Omental fat pad (tissue), 4 donors: ENCODE measurements around the gene IPO9. TPM values are rescaled to one million over a fixed set of nuclear protein-coding genes. Genes with fewer than 3 reads are reported as not detected.
"Not testable (repeated sequence)": the region's sequence is repeated elsewhere in the genome, so short reads cannot be mapped to it uniquely, and the experiment has no call there.

Source experiments
- ATAC-seq: fragments of 150-250 bp; one replicate; pipeline ENCODE4 v1.9.1; 2016; ENCODE audit warnings: mild to moderate bottlenecking, moderate library complexity; ENCODE audit not compliant: low FRiP score
- DNase-seq: peaks from one replicate; pipeline ENCODE4 v3.0.0-alpha.2; 2019; ENCODE audit warnings: low spot score
- total RNA-seq, 4 donors: library from RNA; depleted of rRNA; stranded (reverse); fragments of >200 nt; gene quantifications; one replicate each; pipeline ENCODE4 v1.1.0, GENCODE V29; 2016
- TF ChIP-seq, protein P1 (sequence below), 3 donors: fragments of 450-650 bp; IDR thresholded peaks; one replicate each; pipeline ENCODE4 v1.5.1; 2016 to 2017; ENCODE audit warnings: antibody characterized with exemption in 3 of 3, mild to moderate bottlenecking in 3 of 3, moderate library complexity in 2 of 3

IPO9 gene
- total RNA-seq, 4 donors from 2014 or later: 13.4 to 19.7 (median 17.4) TPM

- TF ChIP-seq, protein P1, sequence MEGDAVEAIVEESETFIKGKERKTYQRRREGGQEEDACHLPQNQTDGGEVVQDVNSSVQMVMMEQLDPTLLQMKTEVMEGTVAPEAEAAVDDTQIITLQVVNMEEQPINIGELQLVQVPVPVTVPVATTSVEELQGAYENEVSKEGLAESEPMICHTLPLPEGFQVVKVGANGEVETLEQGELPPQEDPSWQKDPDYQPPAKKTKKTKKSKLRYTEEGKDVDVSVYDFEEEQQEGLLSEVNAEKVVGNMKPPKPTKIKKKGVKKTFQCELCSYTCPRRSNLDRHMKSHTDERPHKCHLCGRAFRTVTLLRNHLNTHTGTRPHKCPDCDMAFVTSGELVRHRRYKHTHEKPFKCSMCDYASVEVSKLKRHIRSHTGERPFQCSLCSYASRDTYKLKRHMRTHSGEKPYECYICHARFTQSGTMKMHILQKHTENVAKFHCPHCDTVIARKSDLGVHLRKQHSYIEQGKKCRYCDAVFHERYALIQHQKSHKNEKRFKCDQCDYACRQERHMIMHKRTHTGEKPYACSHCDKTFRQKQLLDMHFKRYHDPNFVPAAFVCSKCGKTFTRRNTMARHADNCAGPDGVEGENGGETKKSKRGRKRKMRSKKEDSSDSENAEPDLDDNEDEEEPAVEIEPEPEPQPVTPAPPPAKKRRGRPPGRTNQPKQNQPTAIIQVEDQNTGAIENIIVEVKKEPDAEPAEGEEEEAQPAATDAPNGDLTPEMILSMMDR (IDR thresholded peaks at IDR 0.05): peak in 2 of 3 donors; percentile 85 to 97
- ATAC-seq (peak; percentile 85), DNase-seq (peak; percentile 83)
Measured at GRCh38 chr1:201895913-201896807, 67.2 kb downstream of the IPO9 start.

- TF ChIP-seq, protein P1 (IDR thresholded peaks at IDR 0.05): no peak
- DNase-seq: no peak
- ATAC-seq: no peak
Measured at GRCh38 chr1:201896951-201897391, 68.0 kb downstream of the IPO9 start.

DNA sequence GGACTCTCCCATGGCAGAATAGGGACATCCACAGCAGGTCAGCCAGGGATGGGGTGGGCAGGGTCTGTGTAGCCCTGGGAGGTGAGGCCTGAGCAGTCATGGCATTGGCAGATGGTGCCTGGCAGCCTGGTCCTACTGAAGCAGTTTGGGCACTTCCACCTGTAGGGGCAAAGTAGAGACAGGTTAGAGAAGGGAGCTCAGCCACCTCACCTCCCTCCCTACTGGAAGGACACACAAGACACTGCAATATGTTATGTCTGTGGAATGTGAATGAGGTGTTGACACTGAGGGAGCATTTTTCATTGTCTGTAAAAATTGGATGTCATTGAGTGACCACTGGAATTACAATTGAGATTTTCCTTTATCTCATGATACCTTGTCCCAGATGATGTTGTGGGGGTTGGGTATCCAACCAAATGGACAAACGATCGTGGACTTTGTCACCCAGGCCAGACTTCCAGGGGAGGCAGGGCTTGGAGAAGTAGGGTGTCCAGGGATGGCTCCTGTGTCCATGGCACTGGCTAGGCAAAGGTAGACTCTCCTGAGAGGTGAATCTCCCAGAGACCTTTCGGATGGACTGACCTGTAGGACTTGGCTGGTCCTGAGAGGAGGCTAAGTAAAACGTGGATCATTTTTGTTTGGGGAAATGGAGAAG lies 69.4 kb downstream of the IPO9 start:
- DNase-seq (no peak), ATAC-seq (no peak)
- TF ChIP-seq, protein P1 (IDR thresholded peaks at IDR 0.05): no peak

DNA sequence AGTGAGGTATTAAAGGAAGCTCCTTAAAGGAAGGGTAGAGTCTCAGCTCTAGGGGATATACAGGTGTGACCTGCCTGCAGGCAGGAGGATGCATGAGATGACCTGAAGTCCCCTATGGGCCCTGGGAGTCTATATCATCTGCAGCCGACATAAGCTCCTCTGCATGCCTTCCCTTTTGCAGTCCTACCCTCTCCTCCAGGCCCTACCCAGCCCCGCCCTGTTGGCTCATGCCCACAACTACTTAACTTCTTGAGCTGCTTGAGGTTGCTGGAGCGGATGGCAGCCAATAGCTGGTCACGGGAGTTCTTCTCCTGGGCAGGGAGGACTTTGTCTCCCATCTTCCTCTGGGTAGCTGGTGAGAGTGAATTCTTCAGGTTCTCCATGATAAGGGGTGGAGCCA lies 70.0 kb downstream of the IPO9 start:
- DNase-seq: no peak
- TF ChIP-seq, protein P1 (IDR thresholded peaks at IDR 0.05): no peak
- no peak for ATAC-seq

GRCh38 chr1:201899683-201900429 lies 70.9 kb downstream of the IPO9 start:
- DNase-seq: no peak
- TF ChIP-seq, protein P1 (IDR thresholded peaks at IDR 0.05): no peak
- ATAC-seq: no peak

- ATAC-seq (no peak), DNase-seq (no peak)
- TF ChIP-seq, protein P1 (IDR thresholded peaks at IDR 0.05): no peak
Measured at GRCh38 chr1:201900476-201900875, 71.5 kb downstream of the IPO9 start.

- ATAC-seq, DNase-seq: not testable (repeated sequence)
Measured at GRCh38 chr1:201901036-201901435, 72.1 kb downstream of the IPO9 start.
